ENCODE data around the gene FBLN5.

FBLN5 gene

GRCh38 chr14:91912035-91912434 is 35.5 kb downstream of the FBLN5 start:
- no peak for TF ChIP-seq CTCF (IDR thresholded peaks at IDR 0.05; ENCODE audit: extremely low read depth, insufficient read depth, missing control alignments)
- in situ Hi-C loops (cut with MboI; ENCODE audit: low pct_unique_long_range_greater_than_20kb, low sequenced_read_pairs, unreplicated experiment) = no loop called here
- DNase-seq (ENCODE audit: low spot score) = no peak

- in situ Hi-C loops (cut with MboI; ENCODE audit: low pct_unique_long_range_greater_than_20kb, low sequenced_read_pairs, unreplicated experiment) = no loop called here
- peak; percentile 38 for TF ChIP-seq CTCF (IDR thresholded peaks at IDR 0.05; ENCODE audit: extremely low read depth, insufficient read depth, missing control alignments)
- peak; percentile 50 for DNase-seq (ENCODE audit: low spot score)
Observed at GRCh38 chr14:91911474-91912032, 35.9 kb downstream of the FBLN5 start.

- in situ Hi-C loops (cut with MboI; ENCODE audit: low pct_unique_long_range_greater_than_20kb, low sequenced_read_pairs, unreplicated experiment) = no loop called here
- TF ChIP-seq CTCF (IDR thresholded peaks at IDR 0.05; ENCODE audit: extremely low read depth, insufficient read depth, missing control alignments) = no peak
Observed at GRCh38 chr14:91910196-91910595, 37.3 kb downstream of the FBLN5 start.

GRCh38 chr14:91906374-91906773 is 41.1 kb downstream of the FBLN5 start:
- in situ Hi-C loops (cut with MboI; ENCODE audit: low pct_unique_long_range_greater_than_20kb, low sequenced_read_pairs, unreplicated experiment) = no loop called here
- no peak for DNase-seq (ENCODE audit: low spot score)
- TF ChIP-seq CTCF (IDR thresholded peaks at IDR 0.05; ENCODE audit: extremely low read depth, insufficient read depth, missing control alignments) = no peak

More at GRCh38 chr14:91910196-91910595, 37.3 kb downstream of the FBLN5 start:
- DNase-seq (ENCODE audit: low spot score) = no peak

GRCh38 chr14:91904956-91905645 is 42.4 kb downstream of the FBLN5 start:
- in situ Hi-C loops (cut with MboI; ENCODE audit: low pct_unique_long_range_greater_than_20kb, low sequenced_read_pairs, unreplicated experiment) = no loop called here
- DNase-seq (ENCODE audit: low spot score) = no peak
- TF ChIP-seq CTCF (IDR thresholded peaks at IDR 0.05; ENCODE audit: extremely low read depth, insufficient read depth, missing control alignments) = no peak

GRCh38 chr14:91904483-91904882 is 43.0 kb downstream of the FBLN5 start:
- no peak for DNase-seq (ENCODE audit: low spot score)
- no peak for TF ChIP-seq CTCF (IDR thresholded peaks at IDR 0.05; ENCODE audit: extremely low read depth, insufficient read depth, missing control alignments)
- in situ Hi-C loops (cut with MboI; ENCODE audit: low pct_unique_long_range_greater_than_20kb, low sequenced_read_pairs, unreplicated experiment) = no loop called here
